ENCODE results near the gene STAT4. TPM values are rescaled to one million over a fixed set of nuclear protein-coding genes. Genes with fewer than 3 reads are reported as not detected.

STAT4 gene
- polyA plus RNA-seq, 1 donor (not counting 4 experiments of a cell fraction or from before 2014, with no cell fraction given), result 2.0 TPM

DNA sequence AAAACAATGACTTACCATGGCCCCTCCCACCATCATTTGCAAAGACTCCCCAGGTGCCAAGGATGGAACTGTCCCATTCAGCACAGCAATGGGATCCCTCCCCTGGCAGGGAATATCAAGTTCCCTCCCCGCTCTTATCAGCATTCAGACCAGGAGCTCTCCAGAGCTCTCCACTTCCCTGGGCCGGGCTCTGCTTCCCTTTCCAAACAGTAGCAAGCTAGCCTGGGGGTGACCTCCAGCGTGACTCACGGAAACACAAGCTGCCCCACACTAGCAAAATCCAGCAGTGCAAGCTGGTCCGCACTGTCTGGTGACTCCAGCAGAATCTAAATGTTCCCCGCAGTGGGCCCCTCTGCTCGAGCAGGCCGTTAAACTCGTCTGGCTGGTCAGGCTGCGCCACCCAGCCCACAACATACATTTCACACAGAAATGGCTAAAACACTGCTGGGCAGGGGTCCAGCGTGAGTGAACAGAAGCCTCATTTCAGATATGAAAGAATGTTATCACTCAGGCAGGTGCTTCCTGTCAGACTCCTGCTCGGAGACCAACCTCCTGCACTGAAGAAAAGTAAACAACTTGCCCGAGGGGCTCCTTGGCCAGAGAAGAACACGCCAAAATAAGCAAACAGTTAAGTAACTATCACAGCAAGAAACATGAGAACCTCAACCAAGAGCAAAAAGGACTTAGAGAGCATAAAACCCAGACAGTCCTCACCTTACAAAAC is 170.7 kb downstream of the STAT4 start:
- Histone ChIP-seq H3K4me1 (ENCODE audit: control insufficient read depth, extremely low read depth, insufficient read depth, low read length) (peaks cover 21% of the 10 kb centered on the region), H3K79me2 (ENCODE audit: control insufficient read depth, insufficient read depth, low read length) (no peaks in the 10 kb centered on the region), H2AFZ (ENCODE audit: control insufficient read depth, low read length) (no peak overlapping the region), H3K4me3 (ENCODE audit: control insufficient read depth in 2 of 3, extremely low read depth in 1 of 3, insufficient read depth in 2 of 3, low read depth in 1 of 3, low read length in 3 of 3) (no peak overlapping the region), H3K27ac (ENCODE audit: control insufficient read depth, insufficient read depth, low read length) (no peak overlapping the region), H4K20me1 (ENCODE audit: control insufficient read depth, extremely low read depth, insufficient read depth, low read length) (no peaks in the 10 kb centered on the region), H3K27me3 (ENCODE audit: control insufficient read depth, extremely low read depth, insufficient read depth, low read length) (no peaks in the 10 kb centered on the region), H3K9me1 (ENCODE audit: control insufficient read depth, extremely low read depth, insufficient read depth, low read length) (no peaks in the 10 kb centered on the region), H3K9ac (ENCODE audit: control insufficient read depth, extremely low read depth, insufficient read depth, low read length) (no peak overlapping the region), H3K36me3 (ENCODE audit: control insufficient read depth in 2 of 2, extremely low read depth in 1 of 2, insufficient read depth in 2 of 2, low read length in 2 of 2) (peaks cover 51 to 67% of the 10 kb centered on the region in 2 experiments), H3K9me3 (ENCODE audit: control insufficient read depth, low read depth, low read length) (no peaks in the 10 kb centered on the region), H3K4me2 (ENCODE audit: control insufficient read depth, extremely low read depth, insufficient read depth, low read depth, low read length) (no peak overlapping the region)
- DNase-seq (ENCODE audit: low read depth, low spot score) (no peak), FAIRE-seq (no peak)
- dilution Hi-C loops (cut with MboI; ENCODE audit: extremely low pct_ligation_motif_present, low sequenced_read_pairs), result no loop called here
- TF ChIP-seq, protein P1, sequence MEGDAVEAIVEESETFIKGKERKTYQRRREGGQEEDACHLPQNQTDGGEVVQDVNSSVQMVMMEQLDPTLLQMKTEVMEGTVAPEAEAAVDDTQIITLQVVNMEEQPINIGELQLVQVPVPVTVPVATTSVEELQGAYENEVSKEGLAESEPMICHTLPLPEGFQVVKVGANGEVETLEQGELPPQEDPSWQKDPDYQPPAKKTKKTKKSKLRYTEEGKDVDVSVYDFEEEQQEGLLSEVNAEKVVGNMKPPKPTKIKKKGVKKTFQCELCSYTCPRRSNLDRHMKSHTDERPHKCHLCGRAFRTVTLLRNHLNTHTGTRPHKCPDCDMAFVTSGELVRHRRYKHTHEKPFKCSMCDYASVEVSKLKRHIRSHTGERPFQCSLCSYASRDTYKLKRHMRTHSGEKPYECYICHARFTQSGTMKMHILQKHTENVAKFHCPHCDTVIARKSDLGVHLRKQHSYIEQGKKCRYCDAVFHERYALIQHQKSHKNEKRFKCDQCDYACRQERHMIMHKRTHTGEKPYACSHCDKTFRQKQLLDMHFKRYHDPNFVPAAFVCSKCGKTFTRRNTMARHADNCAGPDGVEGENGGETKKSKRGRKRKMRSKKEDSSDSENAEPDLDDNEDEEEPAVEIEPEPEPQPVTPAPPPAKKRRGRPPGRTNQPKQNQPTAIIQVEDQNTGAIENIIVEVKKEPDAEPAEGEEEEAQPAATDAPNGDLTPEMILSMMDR (optimal IDR thresholded peaks at IDR 0.05 in 1 of 3, IDR thresholded peaks at IDR 0.05 in 1 of 3, conservative IDR thresholded peaks at IDR 0.05 in 1 of 3; ENCODE audit: extremely low read depth in 1 of 3, insufficient read depth in 2 of 3, low read length in 3 of 3), result no peak
- TF ChIP-seq EZH2 (IDR thresholded peaks at IDR 0.05; ENCODE audit: low read length), result no peak

Small RNA genes within 50 kb of the gene (small RNA-seq; reads per million reads assigned to genes)
- 0 reads per million in 3 experiments for gene RNU6-959P (ENCODE audit: insufficient read length in 3 of 3, low read depth in 3 of 3, low replicate concordance in 1 of 3)

Other genes with a start within 250 kb of the STAT4 start
- 141 to 181 TPM (median 144 TPM) in 3 replicates for gene STAT1, start 136.8 kb downstream of the STAT4 start, polyA plus RNA-seq
- gene MYO1B, start 94.4 kb upstream of the STAT4 start, polyA plus RNA-seq, result 178 to 277 TPM (median 204 TPM) in 3 replicates

All from keratinocyte (primary cell).